ENCODE data around the gene SLC2A9. TPM values are rescaled to one million over a fixed set of nuclear protein-coding genes. Genes with fewer than 3 reads are reported as not detected.

The SLC2A9 gene
- total RNA-seq, 1 donor from 2014 or later = 8.2 TPM

- no peaks in the 10 kb centered on the region for H3K9me3 ChIP-seq (replicated peaks)
- TF ChIP-seq, protein P1, sequence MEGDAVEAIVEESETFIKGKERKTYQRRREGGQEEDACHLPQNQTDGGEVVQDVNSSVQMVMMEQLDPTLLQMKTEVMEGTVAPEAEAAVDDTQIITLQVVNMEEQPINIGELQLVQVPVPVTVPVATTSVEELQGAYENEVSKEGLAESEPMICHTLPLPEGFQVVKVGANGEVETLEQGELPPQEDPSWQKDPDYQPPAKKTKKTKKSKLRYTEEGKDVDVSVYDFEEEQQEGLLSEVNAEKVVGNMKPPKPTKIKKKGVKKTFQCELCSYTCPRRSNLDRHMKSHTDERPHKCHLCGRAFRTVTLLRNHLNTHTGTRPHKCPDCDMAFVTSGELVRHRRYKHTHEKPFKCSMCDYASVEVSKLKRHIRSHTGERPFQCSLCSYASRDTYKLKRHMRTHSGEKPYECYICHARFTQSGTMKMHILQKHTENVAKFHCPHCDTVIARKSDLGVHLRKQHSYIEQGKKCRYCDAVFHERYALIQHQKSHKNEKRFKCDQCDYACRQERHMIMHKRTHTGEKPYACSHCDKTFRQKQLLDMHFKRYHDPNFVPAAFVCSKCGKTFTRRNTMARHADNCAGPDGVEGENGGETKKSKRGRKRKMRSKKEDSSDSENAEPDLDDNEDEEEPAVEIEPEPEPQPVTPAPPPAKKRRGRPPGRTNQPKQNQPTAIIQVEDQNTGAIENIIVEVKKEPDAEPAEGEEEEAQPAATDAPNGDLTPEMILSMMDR (IDR thresholded peaks at IDR 0.05; ENCODE audit: borderline replicate concordance) = no peak
- intact Hi-C loops (cut with micrococcal nuclease) = no loop called here
- no peak for DNase-seq
- H3K36me3 ChIP-seq = no peaks in the 10 kb centered on the region
- H3K4me3 ChIP-seq = no peak overlapping the region
- no peaks in the 10 kb centered on the region for H3K27me3 ChIP-seq (ENCODE audit: low read depth)
- peaks cover 4% of the 10 kb centered on the region for H3K4me1 ChIP-seq
- H3K27ac ChIP-seq (replicated peaks) = no peak overlapping the region
These were observed 88.1 kb downstream of the SLC2A9 start for GRCh38 chr4:9933184-9933583.

DNA sequence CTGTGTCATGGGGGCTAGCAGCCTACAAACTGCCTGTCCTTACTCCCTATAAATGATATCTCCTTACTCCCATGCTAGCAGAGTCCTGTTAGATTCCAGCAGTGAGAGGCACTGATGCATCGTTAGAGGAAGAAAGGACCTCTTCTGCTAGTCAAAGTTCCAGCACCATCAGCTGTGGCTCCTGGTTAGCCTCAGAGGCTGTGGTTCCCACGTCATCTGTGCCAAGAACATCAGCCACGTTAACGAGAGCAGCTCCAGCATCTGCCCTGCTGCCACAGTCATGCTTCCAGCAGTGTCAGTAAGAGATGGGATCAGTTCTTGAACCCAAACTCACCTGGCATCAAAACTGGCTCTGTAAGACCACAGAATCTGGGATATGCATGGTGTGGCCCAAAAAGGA, 88.5 kb downstream of the SLC2A9 start:
- Histone ChIP-seq H3K4me1 (peaks cover 4% of the 10 kb centered on the region), H3K27me3 (ENCODE audit: low read depth) (no peaks in the 10 kb centered on the region), H3K4me3 (no peak overlapping the region), H3K36me3 (no peaks in the 10 kb centered on the region), H3K27ac (replicated peaks) (no peak overlapping the region), H3K9me3 (replicated peaks) (no peaks in the 10 kb centered on the region)
- TF ChIP-seq, protein P1 (IDR thresholded peaks at IDR 0.05; ENCODE audit: borderline replicate concordance) = no peak
- DNase-seq = no peak
- intact Hi-C loops (cut with micrococcal nuclease) = no loop called here

- intact Hi-C loops (cut with micrococcal nuclease) = no loop called here
- no peak for DNase-seq
These were observed 90.2 kb downstream of the SLC2A9 start for GRCh38 chr4:9931146-9931545.

GRCh38 chr4:9929111-9929510, 92.2 kb downstream of the SLC2A9 start:
- TF ChIP-seq, protein P1 (IDR thresholded peaks at IDR 0.05; ENCODE audit: borderline replicate concordance) = no peak
- no peak overlapping the region for H3K27ac ChIP-seq (replicated peaks)
- DNase-seq = no peak
- no peaks in the 10 kb centered on the region for H3K36me3 ChIP-seq
- H3K4me1 ChIP-seq = peaks cover 4% of the 10 kb centered on the region
- H3K4me3 ChIP-seq = no peak overlapping the region
- no peaks in the 10 kb centered on the region for H3K27me3 ChIP-seq (ENCODE audit: low read depth)
- H3K9me3 ChIP-seq (replicated peaks) = no peaks in the 10 kb centered on the region
- intact Hi-C loops (cut with micrococcal nuclease) = no loop called here

More at GRCh38 chr4:9931146-9931545, 90.2 kb downstream of the SLC2A9 start:
- H3K36me3 ChIP-seq = no peaks in the 10 kb centered on the region
- H3K4me1 ChIP-seq = peaks cover 4% of the 10 kb centered on the region
- no peaks in the 10 kb centered on the region for H3K27me3 ChIP-seq (ENCODE audit: low read depth)
- H3K9me3 ChIP-seq (replicated peaks) = no peaks in the 10 kb centered on the region
- TF ChIP-seq, protein P1 (IDR thresholded peaks at IDR 0.05; ENCODE audit: borderline replicate concordance) = no peak
- H3K4me3 ChIP-seq = no peak overlapping the region
- no peak overlapping the region for H3K27ac ChIP-seq (replicated peaks)

DNA sequence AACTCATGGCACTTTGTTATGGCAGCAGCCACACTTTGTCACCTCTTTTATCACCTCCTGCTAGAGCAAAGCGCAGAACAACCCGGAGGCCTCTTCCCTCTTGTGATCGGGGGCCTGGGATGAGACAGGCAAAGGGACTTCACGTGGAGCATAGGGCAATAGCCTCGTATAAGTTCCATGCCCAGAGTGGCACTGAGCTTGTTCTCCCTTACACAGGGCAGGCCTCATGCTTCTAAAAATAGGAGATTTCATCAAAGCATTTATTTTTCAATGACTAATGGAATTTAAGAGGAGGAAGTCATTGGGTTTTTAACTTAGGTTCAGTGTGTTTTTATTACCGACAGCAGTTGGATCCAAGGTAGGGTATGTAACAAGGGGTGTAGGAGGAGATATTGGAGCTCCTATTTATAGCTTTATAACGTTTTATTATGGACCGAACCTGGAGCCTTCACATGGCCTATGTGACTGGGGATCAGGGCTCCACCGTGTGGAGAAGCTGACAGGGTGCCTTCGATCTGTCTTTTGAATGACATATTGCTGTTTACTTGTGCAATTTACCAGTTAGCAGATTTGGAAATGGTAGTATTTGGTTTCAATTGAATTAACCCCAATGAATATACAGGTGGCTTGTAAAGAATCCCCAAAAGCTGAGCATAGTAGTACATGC, 93.8 kb downstream of the SLC2A9 start:
- Histone ChIP-seq H3K36me3 (no peaks in the 10 kb centered on the region), H3K4me3 (no peak overlapping the region), H3K27ac (replicated peaks) (peak overlapping the region; percentile 33), H3K4me1 (peaks cover 4% of the 10 kb centered on the region), H3K9me3 (replicated peaks) (no peaks in the 10 kb centered on the region), H3K27me3 (ENCODE audit: low read depth) (no peaks in the 10 kb centered on the region)
- TF ChIP-seq, protein P1 (IDR thresholded peaks at IDR 0.05; ENCODE audit: borderline replicate concordance) = peak; percentile 52
- intact Hi-C loops (cut with micrococcal nuclease) = no loop called here
- no peak for DNase-seq
